CD4-positive, alpha-beta T cell treated with Interleukin-4 for 1 hour (primary cell): ENCODE measurements around the gene IGSF21.

Source experiments
- DNase-seq, 2 donors: peaks; one replicate each; pipeline ENCODE4 v3.0.0-alpha.2; 2020 to 2022

The IGSF21 gene

DNA sequence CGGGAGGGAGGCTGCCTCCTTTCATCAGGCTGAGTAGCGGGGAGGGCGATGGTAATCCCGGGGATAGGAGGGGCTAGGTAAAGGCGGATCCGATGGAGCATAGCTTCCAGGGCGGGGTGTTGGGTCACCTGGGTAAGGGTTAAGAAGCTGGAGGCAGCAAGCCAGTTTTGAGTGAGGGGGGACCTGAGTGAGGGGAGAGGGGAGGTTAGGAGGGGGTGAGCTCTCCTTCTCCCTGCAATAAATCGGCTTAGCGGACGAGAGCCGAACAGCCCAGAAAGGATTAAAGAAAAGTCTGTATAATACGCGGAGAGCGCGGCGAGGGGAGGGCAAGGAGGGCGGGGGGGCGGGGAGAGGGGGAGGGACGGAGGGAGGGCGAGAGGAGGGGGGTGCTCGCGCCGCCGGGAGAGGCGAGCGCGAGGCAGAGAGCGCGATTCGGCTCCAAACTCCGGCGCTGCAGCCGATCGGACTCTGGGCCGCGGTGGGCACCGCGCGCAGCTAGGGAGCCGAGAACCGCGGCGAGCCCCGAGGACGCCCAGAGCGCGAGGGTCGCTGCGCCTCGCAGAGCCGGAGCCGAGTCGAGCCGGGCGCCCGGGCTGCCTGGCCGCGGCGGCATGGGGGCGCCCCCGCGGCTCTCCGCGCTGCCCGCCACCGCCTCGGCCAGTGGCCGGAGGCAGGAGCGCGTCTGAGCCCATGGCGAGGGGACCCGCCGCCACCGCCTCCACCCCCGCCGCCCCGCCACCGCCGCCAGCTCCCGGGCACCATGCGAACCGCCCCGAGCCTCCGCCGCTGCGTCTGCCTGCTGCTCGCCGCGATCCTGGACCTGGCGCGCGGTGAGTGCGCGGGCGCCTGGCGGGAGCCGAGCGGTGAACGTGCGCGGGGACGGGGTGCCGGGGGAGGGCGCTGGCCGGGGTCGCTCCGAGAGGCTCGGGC is at the start of gene IGSF21:
IGSF21 (plus strand) TSS at position 430 of the 930 bp plus-strand sequence; CDS start at position 761, 331 bp downstream.
- no peak for DNase-seq

GRCh38 chr1:18058206-18058921 is 49.2 kb upstream of the IGSF21 start:
- no peak for DNase-seq

GRCh38 chr1:18058981-18059605 is 48.5 kb upstream of the IGSF21 start:
- no peak for DNase-seq

DNA sequence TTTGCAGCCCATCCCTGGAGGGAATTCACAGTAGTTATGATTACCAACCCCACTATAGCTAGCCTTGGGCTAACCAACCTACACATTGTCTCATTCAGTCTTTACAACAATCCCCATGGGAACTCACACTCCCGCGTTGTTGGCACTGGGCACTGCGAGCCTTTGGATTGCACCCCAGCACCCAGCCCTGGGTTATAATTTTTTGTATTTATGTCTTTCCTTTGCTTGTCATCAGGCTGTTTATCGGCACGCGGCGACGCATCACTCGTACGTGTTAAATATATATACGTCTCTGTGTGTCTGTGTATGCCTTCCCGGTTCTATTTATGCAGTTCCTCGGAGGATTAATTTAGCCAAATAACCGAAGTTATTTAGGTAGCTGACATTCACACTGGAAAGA is 47.2 kb upstream of the IGSF21 start:
- DNase-seq, result no peak

- DNase-seq, result no peak
Observed at GRCh38 chr1:18062185-18062584, 45.4 kb upstream of the IGSF21 start.

DNA sequence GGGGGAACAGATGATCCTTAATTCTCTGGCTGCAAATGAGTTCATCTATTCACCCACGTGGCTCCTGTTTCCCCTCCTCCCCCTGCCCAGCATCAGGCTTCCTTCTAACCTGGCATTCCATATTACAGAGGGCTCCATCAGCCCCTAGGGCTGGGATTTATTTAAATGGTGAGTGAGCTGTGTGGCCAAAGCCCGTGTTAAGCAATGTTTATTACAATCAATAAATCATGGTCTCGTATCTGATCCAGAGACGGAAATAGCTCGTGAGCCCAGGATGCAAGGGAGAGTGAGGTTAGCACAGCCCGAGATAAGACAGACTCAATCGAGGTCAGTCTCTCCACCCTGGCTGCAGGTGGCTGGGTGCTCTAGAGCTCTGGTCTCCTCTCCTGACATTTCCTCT is 43.1 kb upstream of the IGSF21 start:
- DNase-seq, result no peak

DNA sequence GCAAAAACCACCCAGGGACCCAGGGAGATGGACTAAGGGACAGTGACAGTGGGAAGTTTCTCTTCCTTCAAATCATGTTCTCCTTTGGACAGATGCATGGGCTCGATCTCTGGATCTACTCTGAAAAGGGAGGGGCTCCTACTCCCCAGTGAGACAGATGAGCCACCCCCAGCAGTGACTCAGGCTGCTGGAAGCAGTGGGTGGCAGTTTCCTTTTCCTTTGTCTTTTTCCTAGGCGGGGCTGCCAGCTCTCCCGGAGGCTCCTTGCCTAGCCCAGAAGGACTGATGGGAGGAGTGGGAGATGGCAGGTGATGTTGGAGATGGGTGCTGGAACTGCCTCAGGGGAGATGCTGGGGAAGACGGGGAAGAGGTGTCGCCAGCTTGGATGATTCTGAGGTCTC is 41.0 kb upstream of the IGSF21 start:
- DNase-seq, result no peak

DNA sequence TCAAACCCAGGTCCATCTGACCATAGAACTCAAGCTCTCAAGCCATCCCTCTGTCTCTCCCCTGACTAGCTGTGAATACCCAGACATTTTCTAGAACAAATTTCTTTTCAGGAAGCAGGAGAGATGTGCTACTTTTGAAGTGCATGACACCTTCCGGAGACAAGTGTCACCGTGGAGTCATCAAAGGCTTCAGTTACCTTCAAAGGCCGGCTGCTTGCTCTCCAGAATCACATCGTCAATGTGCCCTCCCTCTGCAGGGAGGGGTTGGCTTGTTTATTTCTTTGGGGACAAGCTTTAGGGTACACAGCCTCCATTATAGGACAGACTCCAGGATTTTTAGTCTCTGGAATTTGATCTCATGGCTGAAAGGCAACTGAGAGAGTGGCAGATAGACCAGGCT is 37.7 kb upstream of the IGSF21 start:
- DNase-seq, result peak; percentile 17 to 37

DNA sequence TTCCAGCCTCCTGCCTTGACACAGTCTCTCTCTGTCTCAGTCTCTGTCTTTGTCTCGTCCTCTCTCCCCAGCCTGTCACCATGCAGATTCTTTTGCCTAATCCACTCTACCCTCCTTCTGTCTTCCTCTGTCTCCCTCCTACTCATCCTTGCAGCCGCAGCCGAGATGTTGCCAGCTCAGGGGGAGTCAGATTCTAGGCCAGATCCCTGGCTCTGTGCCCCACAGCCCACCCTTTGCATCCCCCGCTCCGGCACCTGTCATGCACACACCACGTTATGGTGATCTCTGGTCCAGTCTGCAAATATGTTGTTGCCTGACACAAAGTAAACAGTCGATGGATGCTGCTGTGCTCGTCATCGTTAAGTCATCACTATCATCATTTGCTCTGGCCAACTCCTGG is 35.5 kb upstream of the IGSF21 start:
- no peak for DNase-seq

GRCh38 chr1:18073066-18073642 is 34.4 kb upstream of the IGSF21 start:
- DNase-seq, result no peak

GRCh38 chr1:18077657-18078215 is 29.9 kb upstream of the IGSF21 start:
- DNase-seq, result no peak

DNA sequence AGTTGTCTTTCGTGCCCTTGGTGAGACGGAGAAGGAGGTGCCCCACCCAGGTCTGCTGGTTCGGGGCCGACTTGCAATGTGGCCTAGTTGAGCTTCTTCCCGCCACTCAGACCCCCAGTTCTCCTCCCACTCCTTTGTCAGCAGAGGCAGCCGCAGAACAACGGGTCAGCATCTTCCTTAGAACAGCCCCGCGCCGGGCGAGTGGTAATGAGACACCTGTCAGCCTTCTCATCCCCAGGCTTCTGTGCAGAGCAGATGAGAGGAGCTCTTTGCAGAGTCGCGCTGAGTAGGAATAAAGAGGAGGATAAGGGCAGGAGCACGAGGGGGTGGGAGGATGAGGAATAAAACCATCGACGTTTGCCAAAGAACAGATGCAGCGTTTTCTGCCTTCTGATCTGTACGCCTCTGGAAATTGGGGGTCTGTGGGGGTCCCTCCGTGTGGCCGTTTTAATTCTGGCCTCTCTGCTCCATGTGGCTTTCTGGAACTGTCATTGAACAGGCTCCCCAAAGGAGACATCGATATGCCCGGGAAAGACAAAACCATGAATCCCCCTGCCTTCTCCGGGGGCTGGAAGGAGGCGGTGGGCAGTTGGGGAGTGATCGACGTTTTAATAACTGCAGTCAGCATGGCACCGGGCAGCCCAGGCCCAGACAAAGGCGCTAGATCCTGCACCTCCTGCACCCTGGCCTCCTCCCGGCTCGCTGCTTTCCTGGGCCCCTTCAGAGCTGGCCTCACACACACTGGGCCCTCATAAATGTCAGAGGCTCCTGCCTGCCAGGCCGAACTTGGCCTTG is 27.5 kb upstream of the IGSF21 start:
- DNase-seq, result no peak

GRCh38 chr1:18085387-18086074 is 22.1 kb upstream of the IGSF21 start:
- DNase-seq, result no peak

DNA sequence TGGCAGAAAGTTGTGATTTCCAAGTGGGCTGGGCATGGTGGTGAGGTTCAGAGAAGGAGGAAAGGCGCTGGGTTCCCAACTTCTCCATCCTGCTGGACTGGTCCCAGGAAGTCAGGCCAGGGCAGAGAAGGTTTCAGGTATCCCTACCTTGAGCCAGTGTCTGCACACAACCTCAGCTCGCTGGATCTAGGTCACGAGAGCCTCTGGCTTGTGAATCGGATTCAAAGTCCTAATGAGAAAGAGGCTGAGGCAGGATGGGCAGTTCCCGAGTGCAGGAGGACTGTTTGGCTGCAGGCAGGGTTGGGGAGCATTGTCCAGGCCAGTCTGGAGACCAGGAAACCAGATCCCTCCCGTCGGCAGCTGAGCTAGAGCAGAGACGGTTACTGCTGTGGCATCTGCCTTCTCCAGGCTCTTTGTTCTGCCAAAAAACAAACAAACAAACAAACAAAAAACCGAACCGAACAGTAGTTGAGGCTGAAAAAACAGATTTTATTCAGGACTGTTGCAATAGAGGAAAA is 19.5 kb upstream of the IGSF21 start:
- DNase-seq, result no peak

GRCh38 chr1:18089488-18089887 is 18.1 kb upstream of the IGSF21 start:
- no peak for DNase-seq

- no peak for DNase-seq
Observed at GRCh38 chr1:18090636-18091035, 17.0 kb upstream of the IGSF21 start.

DNA sequence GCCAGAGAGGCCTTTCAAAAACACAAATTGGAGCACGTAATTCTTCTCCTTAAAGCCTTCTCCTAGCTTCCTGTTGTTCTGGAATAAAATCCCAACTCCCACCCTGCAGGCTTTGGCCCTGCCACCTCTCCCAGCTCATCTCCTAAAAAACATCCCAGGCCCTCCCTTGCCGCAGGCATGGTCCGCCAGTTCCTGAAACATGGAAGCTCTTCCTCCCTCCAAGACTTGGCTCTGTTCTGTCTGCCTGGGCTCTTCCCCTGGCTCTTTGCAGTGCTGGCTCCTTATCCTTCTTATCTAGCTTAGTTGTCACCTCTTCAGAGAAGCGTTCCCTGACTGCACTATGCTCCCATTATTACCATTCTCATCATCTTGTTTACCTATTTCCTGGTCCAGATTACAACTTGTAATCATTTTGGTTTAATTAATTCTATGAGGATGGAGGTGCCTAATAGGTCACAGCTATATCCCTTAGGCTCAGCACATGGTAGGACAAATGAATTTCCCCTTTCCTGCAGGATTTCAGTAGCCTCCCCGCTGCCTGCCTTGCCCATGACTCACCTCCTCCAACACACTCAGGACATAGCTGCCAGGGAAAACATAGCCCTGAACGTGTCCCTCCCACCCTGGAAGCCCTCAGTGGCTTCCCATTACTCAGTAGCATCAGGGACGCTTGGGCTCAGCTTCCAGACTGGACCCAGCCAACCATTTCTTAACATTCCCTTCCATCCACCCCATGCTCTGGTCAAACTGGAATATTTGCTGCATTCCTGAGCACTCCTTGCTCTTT is 15.7 kb upstream of the IGSF21 start:
- DNase-seq, result no peak

- no peak for DNase-seq
Observed at GRCh38 chr1:18093193-18093592, 14.4 kb upstream of the IGSF21 start.

GRCh38 chr1:18093646-18094045 is 14.0 kb upstream of the IGSF21 start:
- DNase-seq, result no peak

DNA sequence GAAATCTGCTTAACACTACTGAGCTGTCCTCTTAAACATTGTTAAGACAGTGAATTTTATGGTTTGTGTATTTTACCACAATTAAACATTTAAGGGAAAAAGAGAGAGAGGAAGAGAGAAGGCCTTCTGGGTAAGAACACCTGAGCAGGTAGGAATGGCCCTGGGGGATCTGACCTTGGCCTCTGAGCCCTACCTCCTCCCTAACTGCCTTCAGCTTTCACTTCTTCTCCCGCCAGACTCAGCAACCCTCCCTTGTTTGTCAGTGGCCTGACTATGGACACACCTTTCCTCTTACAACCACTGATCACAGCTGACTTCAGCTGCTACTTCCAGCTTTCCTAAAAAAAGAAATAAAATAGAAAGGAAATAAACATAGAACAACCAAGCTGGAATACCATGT is 13.5 kb upstream of the IGSF21 start:
- no peak for DNase-seq
